Cardiac muscle cell (in vitro differentiated cells and primary cell): ENCODE results near the gene PHOX2A. TPM values are rescaled to one million over a fixed set of nuclear protein-coding genes. Genes with fewer than 3 reads are reported as not detected.
A peak's percentile ranks its signal among the peaks of the same experiment; 100 is the strongest.

Source experiments
- DNase-seq, 2 donors: peaks; one replicate each; pipeline versions ENCODE4 v3.0.0 to v3.0.0-alpha.2; 2010 to 2017; ENCODE audit warnings: low read depth in 1 of 2, low spot score in 1 of 2
- H3K27ac ChIP-seq: fragments of 200-600 bp; sonication (generic); 2 replicates; pipeline ENCODE4 v1.5.1; 2016
- H3K27me3 ChIP-seq: fragments of 200-600 bp; sonication (generic); 2 replicates; pipeline ENCODE4 v1.6.0; 2016; ENCODE audit warnings: control low read depth
- H3K36me3 ChIP-seq: fragments of 200-600 bp; sonication (generic); 2 replicates; pipeline ENCODE4 v1.5.1; 2016; ENCODE audit warnings: control low read depth
- H3K4me1 ChIP-seq: fragments of 200-600 bp; sonication (generic); 2 replicates; pipeline ENCODE4 v1.8.1; 2017; ENCODE audit warnings: low read depth, mild to moderate bottlenecking, mixed run types
- H3K4me3 ChIP-seq: fragments of 200-600 bp; sonication (generic); 2 replicates; pipeline ENCODE4 v1.5.1; 2016; ENCODE audit warnings: mild to moderate bottlenecking
- H3K9me3 ChIP-seq: fragments of 200-600 bp; sonication (generic); 2 replicates; pipeline ENCODE4 v1.5.1; 2017; ENCODE audit warnings: low read depth, mild to moderate bottlenecking, control low read depth
- polyA plus RNA-seq: library from polyadenylated mRNA; unstranded; fragments of >200 nt; fragmentation: Nextera tagmentation; extraction: Ambion mirVana; gene quantifications from 2 replicates; pipeline ENCODE4 v1.2.1, GENCODE V29; 2016
- total RNA-seq: library from RNA; depleted of rRNA; stranded (reverse); fragments of >200 nt; gene quantifications from 2 replicates; pipeline ENCODE4 v1.2.3, GENCODE V29; 2016
- TF ChIP-seq, protein P1 (sequence below): IDR thresholded peaks from 2 replicates; pipeline ENCODE4 v1.5.1; 2012; ENCODE audit warnings: low read depth, mild to moderate bottlenecking, low read length

The PHOX2A gene
- total and polyA plus RNA-seq, 2 experiments from 2014 or later, result 0.30 TPM; not detected in 1

DNA sequence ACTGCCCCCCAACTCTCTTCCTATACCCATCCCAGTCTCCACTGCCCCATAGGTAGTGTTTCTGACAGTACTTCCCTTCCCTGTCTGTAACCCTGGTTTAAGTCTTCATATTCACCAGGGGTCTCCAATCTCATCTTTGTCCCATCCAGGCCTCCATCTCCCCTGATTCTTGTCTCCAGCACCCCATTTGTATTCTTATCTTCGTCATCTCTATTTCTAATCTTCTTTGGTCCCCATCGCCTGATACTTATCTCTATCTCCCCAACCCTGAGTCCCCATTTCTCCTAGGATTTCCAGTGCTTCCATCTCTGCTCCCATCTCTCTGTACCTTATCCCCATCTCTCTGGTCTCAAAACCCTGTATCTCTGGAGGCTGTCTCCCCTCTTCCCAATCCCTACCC lies 1.8 kb downstream of the PHOX2A start:
- no peak overlapping the region for H3K27ac ChIP-seq
- no peak for DNase-seq

DNA sequence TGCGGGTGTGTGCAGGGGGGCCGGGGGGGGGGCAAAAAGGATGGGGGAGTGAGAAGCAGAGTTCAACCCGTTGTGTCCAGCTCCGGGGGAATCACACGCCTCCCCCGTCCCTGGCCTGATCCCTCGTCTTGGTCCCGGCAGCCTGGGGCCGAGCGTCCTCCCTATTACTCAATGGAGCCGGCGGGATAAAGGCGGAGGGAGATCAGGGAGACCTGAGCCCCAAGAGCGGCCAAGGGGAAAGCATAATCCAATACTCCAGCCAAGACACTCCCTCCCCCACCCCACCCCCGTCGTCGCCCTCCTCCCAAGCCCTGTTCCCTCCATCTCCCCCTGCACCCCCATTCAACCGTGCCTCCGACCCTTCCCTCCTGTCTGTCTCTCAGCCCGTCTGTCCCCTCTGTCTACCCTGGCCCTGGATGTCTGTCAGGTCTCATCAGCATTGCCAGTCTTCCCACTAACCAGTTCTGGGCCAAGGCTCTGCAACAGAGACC lies 2.6 kb downstream of the PHOX2A start:
- Histone ChIP-seq H3K36me3 (peaks cover 17% of the 10 kb centered on the region), H3K27ac (no peak overlapping the region), H3K27me3 (peaks cover 72% of the 10 kb centered on the region), H3K9me3 (no peaks in the 10 kb centered on the region), H3K4me3 (no peak overlapping the region), H3K4me1 (peaks cover 7% of the 10 kb centered on the region)
- no peak for DNase-seq
- TF ChIP-seq, protein P1, sequence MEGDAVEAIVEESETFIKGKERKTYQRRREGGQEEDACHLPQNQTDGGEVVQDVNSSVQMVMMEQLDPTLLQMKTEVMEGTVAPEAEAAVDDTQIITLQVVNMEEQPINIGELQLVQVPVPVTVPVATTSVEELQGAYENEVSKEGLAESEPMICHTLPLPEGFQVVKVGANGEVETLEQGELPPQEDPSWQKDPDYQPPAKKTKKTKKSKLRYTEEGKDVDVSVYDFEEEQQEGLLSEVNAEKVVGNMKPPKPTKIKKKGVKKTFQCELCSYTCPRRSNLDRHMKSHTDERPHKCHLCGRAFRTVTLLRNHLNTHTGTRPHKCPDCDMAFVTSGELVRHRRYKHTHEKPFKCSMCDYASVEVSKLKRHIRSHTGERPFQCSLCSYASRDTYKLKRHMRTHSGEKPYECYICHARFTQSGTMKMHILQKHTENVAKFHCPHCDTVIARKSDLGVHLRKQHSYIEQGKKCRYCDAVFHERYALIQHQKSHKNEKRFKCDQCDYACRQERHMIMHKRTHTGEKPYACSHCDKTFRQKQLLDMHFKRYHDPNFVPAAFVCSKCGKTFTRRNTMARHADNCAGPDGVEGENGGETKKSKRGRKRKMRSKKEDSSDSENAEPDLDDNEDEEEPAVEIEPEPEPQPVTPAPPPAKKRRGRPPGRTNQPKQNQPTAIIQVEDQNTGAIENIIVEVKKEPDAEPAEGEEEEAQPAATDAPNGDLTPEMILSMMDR, result no peak

More for the DNA sequence above, 1.8 kb downstream of the PHOX2A start:
- H3K36me3 ChIP-seq, result peaks cover 11% of the 10 kb centered on the region
- H3K4me3 ChIP-seq, result no peak overlapping the region
- no peaks in the 10 kb centered on the region for H3K9me3 ChIP-seq
- H3K4me1 ChIP-seq, result peaks cover 7% of the 10 kb centered on the region
- TF ChIP-seq, protein P1, result no peak
- H3K27me3 ChIP-seq, result peaks cover 80% of the 10 kb centered on the region

DNA sequence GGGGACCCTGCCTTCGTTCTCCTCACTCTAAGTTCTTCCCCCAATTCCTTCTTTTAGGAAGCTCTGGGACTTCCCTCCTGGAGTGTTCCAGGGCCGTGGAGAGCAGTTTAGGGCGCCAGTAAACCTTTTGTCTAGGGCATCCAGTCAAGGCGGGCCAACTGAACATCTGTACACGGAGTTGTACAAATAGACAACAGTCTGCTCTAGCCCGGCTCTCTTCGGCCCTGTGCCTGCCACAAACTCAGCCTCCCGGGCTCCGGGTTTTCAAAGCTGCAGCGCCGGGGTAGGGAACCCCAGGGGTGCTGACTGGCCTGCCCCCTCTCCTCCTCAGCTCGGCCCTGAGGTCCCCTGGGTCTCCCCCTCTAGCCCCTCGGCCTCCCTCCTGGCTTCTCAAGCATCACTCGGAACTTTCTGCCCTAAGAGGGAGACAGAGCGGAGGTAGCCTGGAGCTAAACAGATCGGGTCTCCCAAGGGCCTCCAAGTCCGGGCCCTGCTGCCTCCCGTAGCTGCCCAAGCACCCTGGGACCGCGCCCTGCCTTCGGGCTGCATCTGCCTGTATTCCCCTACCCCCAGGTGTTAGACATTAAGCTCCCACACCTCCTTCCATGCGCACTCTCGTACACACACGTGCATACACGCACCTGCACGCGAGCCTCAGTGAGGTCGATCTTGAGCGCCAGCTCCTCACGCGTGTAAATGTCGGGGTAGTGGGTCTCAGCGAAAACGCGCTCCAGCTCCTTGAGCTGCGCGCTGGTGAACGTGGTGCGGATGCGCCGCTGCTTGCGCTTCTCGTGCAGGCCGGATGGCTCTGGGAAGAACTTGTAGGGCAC lies 3.3 kb downstream of the PHOX2A start:
- peak; percentile 22 to 40 for DNase-seq
- Histone ChIP-seq H3K36me3 (peaks cover 23% of the 10 kb centered on the region), H3K27ac (no peak overlapping the region), H3K27me3 (peaks cover 66% of the 10 kb centered on the region), H3K4me3 (no peak overlapping the region), H3K9me3 (no peaks in the 10 kb centered on the region), H3K4me1 (peaks cover 7% of the 10 kb centered on the region)
- TF ChIP-seq, protein P1, result no peak

DNA sequence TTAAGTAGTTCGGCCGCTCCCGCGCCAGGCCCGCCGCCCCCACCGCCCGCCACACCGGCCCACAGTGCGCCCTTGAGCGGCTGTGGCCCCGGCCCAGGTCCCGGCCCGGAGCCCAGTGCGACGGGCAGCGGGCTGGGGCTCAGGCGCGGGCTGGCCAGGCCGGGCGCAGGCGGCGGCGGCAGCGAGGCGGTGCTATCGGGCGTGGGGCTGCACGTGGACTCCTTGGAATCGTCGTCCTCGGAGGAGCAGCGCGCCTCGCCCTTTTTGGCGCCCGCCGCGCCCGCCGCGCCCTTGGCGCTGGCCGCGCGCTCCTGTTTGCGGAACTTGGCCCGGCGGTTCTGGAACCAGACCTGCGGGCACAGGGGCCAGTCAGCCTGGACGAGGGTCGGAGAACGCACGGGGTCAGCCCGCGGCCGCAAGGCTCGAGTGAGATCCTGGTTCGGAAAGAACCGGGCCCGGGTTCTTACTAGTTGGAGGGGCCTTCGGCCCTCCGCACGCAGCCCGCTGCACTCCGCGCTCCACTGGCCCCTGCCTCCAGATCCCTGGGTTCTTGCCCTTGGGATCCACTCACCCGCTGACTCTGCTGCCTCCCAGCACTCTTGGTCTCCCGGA lies 4.0 kb downstream of the PHOX2A start:
- Histone ChIP-seq H3K27me3 (peaks cover 58% of the 10 kb centered on the region), H3K4me3 (peak overlapping the region; percentile 21), H3K27ac (no peak overlapping the region), H3K4me1 (peaks cover 7% of the 10 kb centered on the region), H3K9me3 (no peaks in the 10 kb centered on the region), H3K36me3 (peaks cover 29% of the 10 kb centered on the region)
- DNase-seq, result peak; percentile 55 to 57
- TF ChIP-seq, protein P1, result no peak

DNA sequence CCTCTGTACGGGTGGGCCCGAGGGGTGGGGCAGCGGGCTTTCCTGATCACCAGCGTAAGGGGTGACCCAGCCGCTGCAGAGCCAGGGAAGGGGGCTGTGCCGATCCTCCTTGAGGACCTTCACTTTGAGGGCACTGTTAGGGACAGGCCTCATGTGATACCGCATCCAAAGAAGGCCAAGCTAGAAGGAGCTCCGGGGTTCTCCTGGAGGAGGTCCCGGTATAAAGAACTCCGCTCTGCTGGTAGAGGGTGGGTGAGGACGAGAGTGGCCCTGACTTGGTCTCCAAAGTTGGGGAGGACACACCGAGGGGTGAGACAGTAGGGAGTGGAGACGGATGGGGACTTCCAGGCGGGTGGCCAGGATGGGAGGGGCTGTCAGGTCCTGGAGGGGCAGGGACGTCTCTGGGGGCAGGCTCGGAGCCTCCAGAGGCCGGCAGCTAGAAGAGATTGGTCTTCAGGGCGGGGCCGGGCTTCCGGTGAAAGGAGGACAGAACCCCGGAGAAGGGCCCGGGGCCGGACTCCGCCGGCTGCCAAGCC lies 4.6 kb downstream of the PHOX2A start:
- H3K27ac ChIP-seq, result no peak overlapping the region
- peaks cover 7% of the 10 kb centered on the region for H3K4me1 ChIP-seq
- DNase-seq, result peak in 1 of 2 donors; percentile 69
- TF ChIP-seq, protein P1, result no peak
- H3K27me3 ChIP-seq, result peaks cover 53% of the 10 kb centered on the region
- no peaks in the 10 kb centered on the region for H3K9me3 ChIP-seq
- H3K4me3 ChIP-seq, result peak overlapping the region; percentile 21
- peaks cover 35% of the 10 kb centered on the region for H3K36me3 ChIP-seq
